HG03354 (cell line): ENCODE results near the gene TMEM178B.

Experiments used
- ATAC-seq: cut with Tn5 transposase; IDR thresholded peaks from one replicate; pipeline ENCODE4 v1.9.1; 2021; ENCODE audit warnings: mild to moderate bottlenecking; ENCODE audit not compliant: unreplicated experiment, poor library complexity, severe bottlenecking

Gene TMEM178B

GRCh38 chr7:141128931-141129330 lies 55.1 kb downstream of the TMEM178B start:
- no peak for ATAC-seq

- ATAC-seq = no peak
These were observed 58.8 kb downstream of the TMEM178B start for GRCh38 chr7:141132671-141133070.

DNA sequence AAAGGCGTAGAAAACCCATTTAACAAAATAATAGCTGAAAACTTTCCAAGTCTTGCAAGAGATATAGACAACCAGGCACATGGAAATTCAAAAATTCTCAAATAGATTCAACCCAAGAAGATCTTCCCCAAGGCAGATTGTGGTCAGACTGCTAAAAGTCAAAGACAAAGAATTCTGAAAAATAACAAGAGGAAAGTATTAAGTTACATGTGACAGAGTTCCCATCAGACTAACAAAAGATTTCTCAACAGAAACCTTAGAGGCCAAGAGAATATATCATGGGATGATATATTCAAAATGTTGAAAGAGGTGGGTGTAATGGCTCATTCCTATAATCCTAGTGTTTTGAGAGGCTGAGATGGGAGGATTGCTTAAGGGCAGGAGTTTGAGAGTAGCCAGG lies 59.8 kb downstream of the TMEM178B start:
- no peak for ATAC-seq

GRCh38 chr7:141142058-141142457 lies 68.2 kb downstream of the TMEM178B start:
- ATAC-seq = no peak

DNA sequence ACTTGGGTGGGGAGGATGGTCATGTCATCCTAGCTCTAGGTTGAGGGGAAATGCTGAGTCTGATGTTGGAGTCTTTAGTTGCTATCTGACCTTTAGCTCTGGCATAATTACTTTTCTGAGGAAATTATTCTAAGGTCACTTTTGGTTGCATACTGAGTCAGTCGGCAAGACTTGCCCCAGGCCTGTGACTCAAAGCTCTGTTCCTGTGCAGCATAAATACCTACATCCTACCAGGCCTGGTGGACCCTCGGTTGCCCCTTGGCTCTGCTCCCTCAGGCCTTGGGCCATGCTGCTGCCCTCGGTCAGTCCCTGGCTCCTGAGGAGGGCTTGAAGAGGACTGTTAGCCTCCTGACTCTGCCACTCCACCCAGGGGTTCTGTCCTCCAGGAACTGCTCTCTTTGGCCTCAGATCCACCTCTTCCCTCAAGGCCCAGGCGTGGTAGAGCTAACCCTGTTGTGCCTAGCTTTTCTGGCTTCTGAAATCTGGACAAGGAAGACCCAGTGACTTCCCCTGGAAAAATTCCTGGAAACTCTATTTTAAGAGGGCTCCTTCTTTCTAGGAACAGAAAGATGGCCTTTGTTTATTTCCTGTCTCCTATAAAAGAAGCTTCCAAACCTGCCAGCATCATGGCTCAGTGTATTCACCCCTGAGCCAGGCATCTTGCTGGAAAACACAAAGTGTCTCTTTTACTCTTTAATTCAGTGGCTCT lies 71.2 kb downstream of the TMEM178B start:
- ATAC-seq = no peak

GRCh38 chr7:141145630-141145982 lies 71.7 kb downstream of the TMEM178B start:
- no peak for ATAC-seq

- no peak for ATAC-seq
These were observed 73.6 kb downstream of the TMEM178B start for GRCh38 chr7:141147482-141147881.

- no peak for ATAC-seq
These were observed 76.6 kb downstream of the TMEM178B start for GRCh38 chr7:141150465-141150864.

DNA sequence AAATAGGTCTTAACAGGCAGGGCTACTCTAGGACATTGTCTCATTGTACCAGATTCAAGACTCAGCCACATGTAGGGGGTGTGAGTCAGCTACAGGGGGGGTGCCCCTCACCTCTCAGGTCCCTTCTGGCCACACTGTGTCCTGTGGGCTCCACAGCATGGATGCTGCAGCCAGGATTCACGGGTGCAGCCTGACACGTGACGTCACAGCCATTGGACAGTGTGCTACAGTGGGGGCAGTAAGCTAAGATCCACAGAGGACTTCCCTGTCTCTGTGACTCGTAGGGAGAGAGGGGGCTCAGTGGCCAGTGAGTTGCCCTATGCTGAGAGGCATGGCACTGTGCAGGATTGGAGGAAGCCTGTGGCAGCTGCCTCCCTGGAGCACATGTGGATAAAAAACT lies 77.9 kb downstream of the TMEM178B start:
- no peak for ATAC-seq

GRCh38 chr7:141153231-141153630 lies 79.4 kb downstream of the TMEM178B start:
- no peak for ATAC-seq

DNA sequence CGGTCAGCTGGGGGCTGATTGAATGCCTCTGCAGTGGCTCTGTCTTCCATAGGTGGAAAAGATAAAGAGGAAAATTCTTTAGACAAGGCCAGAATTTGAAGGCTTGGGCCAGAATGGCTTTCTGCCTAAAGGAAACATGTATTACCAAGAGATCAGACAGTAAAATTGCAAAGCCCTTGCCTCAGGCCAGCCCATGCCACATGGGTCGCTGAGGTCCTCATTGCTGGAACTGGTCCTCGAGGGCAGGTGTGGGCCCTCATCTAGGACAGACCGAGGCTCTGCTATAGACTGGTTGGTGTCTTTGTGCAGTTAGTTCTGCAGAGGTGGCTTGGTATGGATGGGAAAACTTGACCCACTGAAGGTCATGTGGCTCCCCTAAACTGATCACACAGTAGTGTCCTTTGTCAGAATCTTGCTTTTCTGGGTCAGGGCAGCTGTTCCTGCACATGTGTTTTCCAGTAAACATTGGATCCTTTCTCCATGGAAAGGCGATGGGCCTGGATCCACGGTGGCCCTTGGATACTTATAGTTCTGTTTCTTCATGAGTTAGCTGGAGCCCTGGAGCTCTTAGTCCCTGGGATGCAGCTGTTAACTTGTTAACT lies 80.4 kb downstream of the TMEM178B start:
- no peak for ATAC-seq

DNA sequence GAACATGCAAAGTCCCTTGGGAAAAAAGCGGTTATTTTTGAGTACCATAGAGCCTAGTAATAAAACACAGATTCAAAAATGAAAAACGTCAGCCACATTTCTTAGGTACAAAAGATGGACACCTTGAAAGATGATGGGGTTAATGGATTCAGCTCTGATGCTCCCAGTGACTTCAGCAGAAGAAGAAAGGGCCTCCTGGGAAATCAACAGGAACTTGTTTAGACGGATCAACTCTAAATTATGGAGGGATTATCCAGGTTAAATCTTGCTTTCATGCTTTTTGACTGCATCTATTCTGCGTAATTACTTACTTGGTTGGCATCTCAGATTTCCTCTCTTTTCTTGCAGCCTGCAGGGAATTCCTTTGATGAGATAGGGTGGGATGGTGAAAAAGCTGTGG lies 82.5 kb downstream of the TMEM178B start:
- no peak for ATAC-seq

- no peak for ATAC-seq
These were observed 83.4 kb downstream of the TMEM178B start for GRCh38 chr7:141157138-141157765.

DNA sequence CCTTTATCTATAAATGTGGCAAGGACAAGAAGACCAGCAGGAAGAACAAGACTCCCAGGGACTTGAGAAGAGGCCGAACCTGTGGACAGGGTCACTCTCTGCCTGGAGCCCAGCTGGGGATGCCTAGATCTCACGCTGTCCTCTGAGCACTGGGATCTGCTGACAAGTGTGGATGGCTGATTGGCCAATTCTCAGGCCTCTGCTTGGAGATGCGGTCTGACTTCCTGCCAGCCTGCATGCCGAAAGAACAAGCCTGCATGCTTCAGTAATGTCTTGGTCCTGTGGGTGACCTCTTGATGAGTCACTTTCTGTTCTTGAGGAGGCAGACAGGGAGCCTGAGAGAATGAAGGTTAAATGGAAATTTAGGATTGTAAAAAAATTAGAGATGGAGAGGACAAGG lies 84.7 kb downstream of the TMEM178B start:
- ATAC-seq = peak; percentile 81

- no peak for ATAC-seq
These were observed 86.5 kb downstream of the TMEM178B start for GRCh38 chr7:141160246-141160860.

- ATAC-seq = no peak
These were observed 88.0 kb downstream of the TMEM178B start for GRCh38 chr7:141161550-141162535.

DNA sequence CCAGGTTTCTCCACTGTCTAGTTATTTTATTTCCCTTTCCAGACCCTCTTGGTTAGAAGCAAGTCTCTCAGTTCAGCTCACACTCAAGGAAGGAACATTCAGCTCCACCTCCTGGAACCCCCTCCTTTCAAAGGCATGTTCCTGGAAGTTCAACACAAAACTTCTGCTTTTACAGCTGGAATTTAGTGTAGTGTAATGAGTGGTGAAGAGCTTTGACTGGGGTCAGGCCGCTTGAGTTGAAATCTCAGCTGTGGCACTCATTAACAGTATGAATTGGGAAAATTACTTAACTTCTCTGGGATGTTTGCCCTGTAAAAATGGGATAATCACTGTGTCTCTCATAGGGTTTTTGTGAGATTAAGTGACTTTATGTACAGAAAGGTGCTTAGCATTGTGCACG lies 91.7 kb downstream of the TMEM178B start:
- no peak for ATAC-seq

DNA sequence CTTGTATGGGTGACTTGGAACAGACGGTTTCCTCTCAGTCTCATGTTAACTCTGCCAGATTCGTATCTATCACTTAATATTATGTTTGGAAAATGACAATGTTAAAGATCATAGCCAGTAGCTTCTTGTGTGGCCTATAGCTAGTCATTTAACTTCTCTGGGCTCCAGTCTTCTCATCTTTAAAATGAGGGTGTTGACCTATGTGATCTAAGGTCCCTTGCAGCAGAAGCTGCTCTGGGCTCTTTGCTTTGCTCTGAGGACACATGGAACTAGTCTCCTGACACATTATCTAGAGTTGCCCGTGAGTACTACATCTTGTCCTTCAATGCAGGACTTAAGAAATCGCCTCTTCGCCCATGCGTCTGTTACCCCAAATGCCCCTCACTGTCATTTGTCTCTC lies 93.1 kb downstream of the TMEM178B start:
- ATAC-seq = no peak

DNA sequence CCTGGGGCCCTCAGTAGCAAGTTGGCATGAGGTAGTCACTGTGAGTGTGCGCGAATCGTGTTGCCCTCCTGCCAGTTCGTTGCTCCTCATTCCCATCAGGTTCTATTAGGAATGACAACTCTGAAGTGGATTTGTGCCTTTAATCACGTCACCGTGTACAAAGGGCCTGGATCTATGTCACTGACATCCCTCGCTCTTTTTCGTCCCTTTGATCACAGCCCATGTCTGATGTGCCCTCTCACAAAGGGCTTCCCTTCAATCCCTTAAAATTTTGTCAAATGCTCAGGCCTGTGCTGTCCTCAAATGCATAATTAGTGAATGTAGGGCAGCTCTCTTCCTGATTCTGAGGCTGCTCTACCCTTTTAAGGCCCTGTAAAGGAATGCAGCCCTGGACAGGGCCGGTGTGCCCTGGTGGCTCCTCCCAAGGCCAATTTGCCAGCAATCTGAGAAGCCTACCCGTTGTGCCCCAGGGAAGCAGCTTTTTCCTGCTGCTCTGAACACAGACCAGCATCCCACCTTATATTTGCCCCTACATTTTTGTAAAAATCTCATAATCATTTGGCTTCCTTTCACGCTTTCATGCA lies 93.6 kb downstream of the TMEM178B start:
- no peak for ATAC-seq
